HEK293 (cell line): ENCODE measurements around the gene NTRK3.

ENCODE experiments used
- CTCF ChIA-PET: fragments of 350-600 bp; formaldehyde crosslinking; extraction: SDS; loops from one replicate; lab custom pipeline; 2021; ENCODE audit warnings: antibody characterized with exemption; lab: Yijun Ruan, JAX
- POLR2A ChIA-PET: fragments of 300-600 bp; formaldehyde crosslinking; extraction: SDS; loops from one replicate; lab custom pipeline; 2020; ENCODE audit warnings: antibody characterized with exemption, inconsistent platforms; lab: Yijun Ruan, JAX
- H3K27ac ChIP-seq: fragments of 200-500 bp; sonication (Bioruptor generic); 2 replicates; pipeline ENCODE4 v1.5.1; 2014; ENCODE audit warnings: low read depth, low read length, control low read depth, inconsistent platforms; ENCODE audit errors: extremely low read depth
- H3K36me3 ChIP-seq, 2 experiments: fragments of 200-500 bp in 1 of 2; sonication (Bioruptor generic) in 1 of 2; 1 replicate in 1 of 2; 2 replicates in 1 of 2; pipeline ENCODE4 v1.5.1; 2014 to 2017; ENCODE audit warnings: inconsistent platforms in 2 of 2, low read length in 2 of 2; ENCODE audit not compliant: control insufficient read depth in 2 of 2, insufficient read depth in 1 of 2
- H3K4me1 ChIP-seq: fragments of 200-500 bp; sonication (Bioruptor generic); 2 replicates; pipeline ENCODE4 v1.5.1; 2014; ENCODE audit warnings: mild to moderate bottlenecking, low read length, inconsistent platforms; ENCODE audit not compliant: control insufficient read depth, insufficient read depth
- H3K4me3 ChIP-seq: 2 replicates; pipeline ENCODE4 v1.5.1; 2011; ENCODE audit warnings: low read depth, mild to moderate bottlenecking, control low read depth, low read length, moderate library complexity
- H3K9me3 ChIP-seq: fragments of 200-500 bp; sonication (Bioruptor generic); 2 replicates; pipeline ENCODE4 v1.5.1; 2014; ENCODE audit warnings: low read depth, low read length, inconsistent platforms; ENCODE audit not compliant: control insufficient read depth, insufficient read depth
- AEBP2 ChIP-seq: fragments of 450-650 bp; formaldehyde crosslinking; IDR thresholded peaks from 2 replicates; pipeline ENCODE4 v1.5.1; 2016; ENCODE audit warnings: missing biosample characterization, missing genetic modification characterization, borderline replicate concordance
- KLF1 ChIP-seq: fragments of 450-650 bp; formaldehyde crosslinking; IDR thresholded peaks from 2 replicates; pipeline ENCODE4 v1.5.1; 2016; ENCODE audit warnings: missing biosample characterization, missing genetic modification characterization
- PBX3 ChIP-seq: sonication (generic); formaldehyde crosslinking; IDR thresholded peaks from 2 replicates; pipeline ENCODE4 v1.8.1; 2022; ENCODE audit warnings: mild to moderate bottlenecking, moderate library complexity, missing genetic modification reagents
- WT1 ChIP-seq: fragments of 450-650 bp; formaldehyde crosslinking; IDR thresholded peaks from 2 replicates; pipeline ENCODE4 v1.5.1; 2016; ENCODE audit warnings: missing biosample characterization, missing genetic modification characterization
- ZBTB17 ChIP-seq: fragments of 450-650 bp; formaldehyde crosslinking; IDR thresholded peaks from 2 replicates; pipeline ENCODE4 v1.5.1; 2016; ENCODE audit warnings: missing biosample characterization, missing genetic modification characterization
- ZIC2 ChIP-seq: fragments of 450-650 bp; formaldehyde crosslinking; IDR thresholded peaks from 2 replicates; pipeline ENCODE4 v1.5.1; 2016; ENCODE audit warnings: missing biosample characterization, missing genetic modification characterization
- ZNF132 ChIP-seq: fragments of 450-650 bp; formaldehyde crosslinking; IDR thresholded peaks from 2 replicates; pipeline ENCODE4 v1.5.1; 2017; ENCODE audit warnings: missing biosample characterization, missing genetic modification characterization, borderline replicate concordance
- ZNF138 ChIP-seq: fragments of 450-650 bp; formaldehyde crosslinking; IDR thresholded peaks from 2 replicates; pipeline ENCODE4 v1.5.1; 2016; ENCODE audit warnings: missing biosample characterization, missing genetic modification characterization, borderline replicate concordance
- ZNF239 ChIP-seq: fragments of 450-650 bp; formaldehyde crosslinking; IDR thresholded peaks from 2 replicates; pipeline ENCODE4 v1.5.1; 2016; ENCODE audit warnings: missing biosample characterization, missing genetic modification characterization
- ZNF280D ChIP-seq: fragments of 450-650 bp; formaldehyde crosslinking; IDR thresholded peaks from 2 replicates; pipeline ENCODE4 v1.5.1; 2016; ENCODE audit warnings: missing biosample characterization, missing genetic modification characterization
- ZNF404 ChIP-seq: fragments of 450-650 bp; formaldehyde crosslinking; IDR thresholded peaks from 2 replicates; pipeline ENCODE4 v1.5.1; 2017; ENCODE audit warnings: missing biosample characterization, missing genetic modification characterization
- ZNF610 ChIP-seq: fragments of 450-650 bp; formaldehyde crosslinking; IDR thresholded peaks from 2 replicates; pipeline ENCODE4 v1.5.1; 2016; ENCODE audit warnings: missing biosample characterization, missing genetic modification characterization, borderline replicate concordance
- ZNF660 ChIP-seq: fragments of 450-650 bp; IDR thresholded peaks from 2 replicates; pipeline ENCODE4 v1.5.1; 2018; ENCODE audit warnings: missing biosample characterization, mild to moderate bottlenecking, missing genetic modification characterization
- ZSCAN18 ChIP-seq: fragments of 450-650 bp; formaldehyde crosslinking; IDR thresholded peaks from 2 replicates; pipeline ENCODE4 v1.5.1; 2016; ENCODE audit warnings: missing biosample characterization, missing genetic modification characterization
- ZSCAN4 ChIP-seq: fragments of 450-650 bp; formaldehyde crosslinking; IDR thresholded peaks from 2 replicates; pipeline ENCODE4 v1.5.1; 2017; ENCODE audit warnings: missing biosample characterization, missing genetic modification characterization
- TF ChIP-seq, protein P1 (sequence below): fragments of 450-650 bp; formaldehyde crosslinking; IDR thresholded peaks from 2 replicates; pipeline ENCODE4 v1.5.1; 2016; ENCODE audit warnings: missing biosample characterization, missing genetic modification characterization
- TF ChIP-seq, protein P2 (sequence below): fragments of 450-650 bp; formaldehyde crosslinking; IDR thresholded peaks from 2 replicates; pipeline ENCODE4 v1.5.1; 2017; ENCODE audit warnings: missing biosample characterization, missing genetic modification characterization
- TF ChIP-seq, protein P3 (sequence below): fragments of 450-650 bp; formaldehyde crosslinking; IDR thresholded peaks from 2 replicates; pipeline ENCODE4 v1.5.0; 2017; ENCODE audit warnings: missing biosample characterization, missing genetic modification characterization, borderline replicate concordance
- TF ChIP-seq, protein P4 (sequence below): fragments of 450-650 bp; formaldehyde crosslinking; IDR thresholded peaks from 2 replicates; pipeline ENCODE4 v1.5.1; 2016; ENCODE audit warnings: missing biosample characterization, missing genetic modification characterization

The NTRK3 gene

GRCh38 chr15:88231909-88232644, 24.5 kb downstream of the NTRK3 start (continued):
- TF ChIP-seq, protein P1, sequence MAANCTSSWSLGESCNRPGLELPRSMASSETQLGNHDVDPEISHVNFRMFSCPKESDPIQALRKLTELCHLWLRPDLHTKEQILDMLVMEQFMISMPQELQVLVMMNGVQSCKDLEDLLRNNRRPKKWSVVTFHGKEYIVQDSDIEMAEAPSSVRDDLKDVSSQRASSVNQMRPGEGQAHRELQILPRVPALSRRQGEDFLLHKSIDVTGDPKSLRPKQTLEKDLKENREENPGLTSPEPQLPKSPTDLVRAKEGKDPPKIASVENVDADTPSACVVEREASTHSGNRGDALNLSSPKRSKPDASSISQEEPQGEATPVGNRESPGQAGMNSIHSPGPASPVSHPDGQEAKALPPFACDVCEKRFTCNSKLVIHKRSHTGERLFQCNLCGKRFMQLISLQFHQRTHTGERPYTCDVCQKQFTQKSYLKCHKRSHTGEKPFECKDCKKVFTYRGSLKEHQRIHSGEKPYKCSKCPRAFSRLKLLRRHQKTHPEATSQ (tag by site-specific recombination), result no peak
- TF ChIP-seq ZNF280D, result no peak
- no peak for TF ChIP-seq ZSCAN4 (tag by site-specific recombination)
- TF ChIP-seq ZIC2 (tag by site-specific recombination), result no peak
- no peak for TF ChIP-seq ZBTB17 (tag by site-specific recombination)
- TF ChIP-seq, protein P2, sequence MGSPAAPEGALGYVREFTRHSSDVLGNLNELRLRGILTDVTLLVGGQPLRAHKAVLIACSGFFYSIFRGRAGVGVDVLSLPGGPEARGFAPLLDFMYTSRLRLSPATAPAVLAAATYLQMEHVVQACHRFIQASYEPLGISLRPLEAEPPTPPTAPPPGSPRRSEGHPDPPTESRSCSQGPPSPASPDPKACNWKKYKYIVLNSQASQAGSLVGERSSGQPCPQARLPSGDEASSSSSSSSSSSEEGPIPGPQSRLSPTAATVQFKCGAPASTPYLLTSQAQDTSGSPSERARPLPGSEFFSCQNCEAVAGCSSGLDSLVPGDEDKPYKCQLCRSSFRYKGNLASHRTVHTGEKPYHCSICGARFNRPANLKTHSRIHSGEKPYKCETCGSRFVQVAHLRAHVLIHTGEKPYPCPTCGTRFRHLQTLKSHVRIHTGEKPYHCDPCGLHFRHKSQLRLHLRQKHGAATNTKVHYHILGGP (tag by site-specific recombination), result no peak

- POLR2A ChIA-PET, result interaction anchor here (0.6 kb wide), 1 partner anchor 1382 kb away, joined by 3 read pairs; no protein-coding TSS in a partner anchor
- TF ChIP-seq ZNF404 (tag by site-specific recombination) (no peak), ZNF239 (tag by site-specific recombination) (no peak), ZNF660 (tag by site-specific recombination) (no peak), ZNF138 (no peak), ZNF610 (no peak), ZSCAN18 (tag by site-specific recombination) (no peak), WT1 (no peak), PBX3 (no peak), AEBP2 (no peak), KLF1 (tag by site-specific recombination) (no peak), ZNF132 (tag by site-specific recombination) (no peak)
- TF ChIP-seq, protein P3, sequence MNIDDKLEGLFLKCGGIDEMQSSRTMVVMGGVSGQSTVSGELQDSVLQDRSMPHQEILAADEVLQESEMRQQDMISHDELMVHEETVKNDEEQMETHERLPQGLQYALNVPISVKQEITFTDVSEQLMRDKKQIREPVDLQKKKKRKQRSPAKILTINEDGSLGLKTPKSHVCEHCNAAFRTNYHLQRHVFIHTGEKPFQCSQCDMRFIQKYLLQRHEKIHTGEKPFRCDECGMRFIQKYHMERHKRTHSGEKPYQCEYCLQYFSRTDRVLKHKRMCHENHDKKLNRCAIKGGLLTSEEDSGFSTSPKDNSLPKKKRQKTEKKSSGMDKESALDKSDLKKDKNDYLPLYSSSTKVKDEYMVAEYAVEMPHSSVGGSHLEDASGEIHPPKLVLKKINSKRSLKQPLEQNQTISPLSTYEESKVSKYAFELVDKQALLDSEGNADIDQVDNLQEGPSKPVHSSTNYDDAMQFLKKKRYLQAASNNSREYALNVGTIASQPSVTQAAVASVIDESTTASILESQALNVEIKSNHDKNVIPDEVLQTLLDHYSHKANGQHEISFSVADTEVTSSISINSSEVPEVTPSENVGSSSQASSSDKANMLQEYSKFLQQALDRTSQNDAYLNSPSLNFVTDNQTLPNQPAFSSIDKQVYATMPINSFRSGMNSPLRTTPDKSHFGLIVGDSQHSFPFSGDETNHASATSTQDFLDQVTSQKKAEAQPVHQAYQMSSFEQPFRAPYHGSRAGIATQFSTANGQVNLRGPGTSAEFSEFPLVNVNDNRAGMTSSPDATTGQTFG (tag by site-specific recombination), result no peak
- TF ChIP-seq, protein P4, sequence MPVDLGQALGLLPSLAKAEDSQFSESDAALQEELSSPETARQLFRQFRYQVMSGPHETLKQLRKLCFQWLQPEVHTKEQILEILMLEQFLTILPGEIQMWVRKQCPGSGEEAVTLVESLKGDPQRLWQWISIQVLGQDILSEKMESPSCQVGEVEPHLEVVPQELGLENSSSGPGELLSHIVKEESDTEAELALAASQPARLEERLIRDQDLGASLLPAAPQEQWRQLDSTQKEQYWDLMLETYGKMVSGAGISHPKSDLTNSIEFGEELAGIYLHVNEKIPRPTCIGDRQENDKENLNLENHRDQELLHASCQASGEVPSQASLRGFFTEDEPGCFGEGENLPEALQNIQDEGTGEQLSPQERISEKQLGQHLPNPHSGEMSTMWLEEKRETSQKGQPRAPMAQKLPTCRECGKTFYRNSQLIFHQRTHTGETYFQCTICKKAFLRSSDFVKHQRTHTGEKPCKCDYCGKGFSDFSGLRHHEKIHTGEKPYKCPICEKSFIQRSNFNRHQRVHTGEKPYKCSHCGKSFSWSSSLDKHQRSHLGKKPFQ (tag by site-specific recombination), result no peak
Measured at GRCh38 chr15:88230823-88231222, 25.7 kb downstream of the NTRK3 start.

More at GRCh38 chr15:88230823-88231222, 25.7 kb downstream of the NTRK3 start:
- CTCF ChIA-PET, result interaction anchor here (0.7 to 1.7 kb wide), 5 partner anchors 10 to 417 kb away, joined by 3 to 5 read pairs (median 3); no protein-coding TSS in a partner anchor
- Histone ChIP-seq H3K4me1 (no peaks in the 10 kb centered on the region), H3K27ac (no peak overlapping the region), H3K9me3 (no peaks in the 10 kb centered on the region), H3K4me3 (no peak overlapping the region), H3K36me3 (no peaks in the 10 kb centered on the region)
